Type B pancreatic cell (in vitro differentiated cells): ENCODE data around the gene SEC22A. TPM values are rescaled to one million over a fixed set of nuclear protein-coding genes. Genes with fewer than 3 reads are reported as not detected.

ENCODE experiments used
- DNase-seq: peaks from one replicate; pipeline ENCODE4 v3.0.0; 2021; ENCODE audit warnings: mixed read lengths; ENCODE audit not compliant: unreplicated experiment; ENCODE audit errors: extremely low spot score
- H3K27ac Mint-ChIP-seq: 2 replicates; pipeline ENCODE4 v1.8.0; 2021; ENCODE audit warnings: mild to moderate bottlenecking, mixed read lengths
- H3K27me3 Mint-ChIP-seq: 2 replicates; pipeline ENCODE4 v1.8.0; 2021; ENCODE audit warnings: mixed read lengths
- H3K36me3 Mint-ChIP-seq: 2 replicates; pipeline ENCODE4 v1.8.0; 2021; ENCODE audit warnings: mixed read lengths
- H3K4me1 Mint-ChIP-seq: one replicate; pipeline ENCODE4 v1.8.0; 2021; ENCODE audit warnings: mixed read lengths; ENCODE audit not compliant: unreplicated experiment
- H3K4me3 Mint-ChIP-seq: 2 replicates; pipeline ENCODE4 v1.8.0; 2021; ENCODE audit warnings: mild to moderate bottlenecking, mixed read lengths
- H3K9me3 Mint-ChIP-seq: 2 replicates; pipeline ENCODE4 v1.8.0; 2021; ENCODE audit warnings: mixed read lengths
- CTCF ChIP-seq: fragments of 200-600 bp; sonication (generic); conservative IDR thresholded peaks from 2 replicates; pipeline ENCODE4 v1.5.0; 2021; ENCODE audit warnings: antibody characterized with exemption, mild to moderate bottlenecking
- total RNA-seq: library from RNA; stranded (reverse); gene quantifications from 2 replicates; pipeline ENCODE4 v1.2.1, GENCODE V29; 2021; ENCODE audit warnings: low replicate concordance

SEC22A gene
- total RNA-seq, 1 donor from 2014 or later: 15.6 TPM

GRCh38 chr3:123276346-123277006 is 74.7 kb downstream of the SEC22A start:
- no peaks in the 10 kb centered on the region for H3K4me1 Mint-ChIP-seq
- no peak overlapping the region for H3K27ac Mint-ChIP-seq
- peaks cover 3% of the 10 kb centered on the region for H3K36me3 Mint-ChIP-seq
- no peaks in the 10 kb centered on the region for H3K9me3 Mint-ChIP-seq
- H3K27me3 Mint-ChIP-seq: no peaks in the 10 kb centered on the region
- no peak overlapping the region for H3K4me3 Mint-ChIP-seq
- no peak for DNase-seq
- TF ChIP-seq CTCF: no peak

GRCh38 chr3:123277106-123277505 is 75.4 kb downstream of the SEC22A start:
- H3K27me3 Mint-ChIP-seq: no peaks in the 10 kb centered on the region
- no peak for TF ChIP-seq CTCF
- no peak for DNase-seq
- no peaks in the 10 kb centered on the region for H3K9me3 Mint-ChIP-seq
- H3K4me1 Mint-ChIP-seq: no peaks in the 10 kb centered on the region
- no peak overlapping the region for H3K4me3 Mint-ChIP-seq
- peaks cover 6% of the 10 kb centered on the region for H3K36me3 Mint-ChIP-seq
- H3K27ac Mint-ChIP-seq: no peak overlapping the region

- TF ChIP-seq CTCF: no peak
- Mint-ChIP-seq H3K27me3 (no peaks in the 10 kb centered on the region), H3K36me3 (peaks cover 3% of the 10 kb centered on the region), H3K27ac (no peak overlapping the region), H3K4me3 (no peak overlapping the region), H3K4me1 (no peaks in the 10 kb centered on the region), H3K9me3 (no peaks in the 10 kb centered on the region)
- no peak for DNase-seq
Observed at GRCh38 chr3:123278446-123278845, 76.7 kb downstream of the SEC22A start.

DNA sequence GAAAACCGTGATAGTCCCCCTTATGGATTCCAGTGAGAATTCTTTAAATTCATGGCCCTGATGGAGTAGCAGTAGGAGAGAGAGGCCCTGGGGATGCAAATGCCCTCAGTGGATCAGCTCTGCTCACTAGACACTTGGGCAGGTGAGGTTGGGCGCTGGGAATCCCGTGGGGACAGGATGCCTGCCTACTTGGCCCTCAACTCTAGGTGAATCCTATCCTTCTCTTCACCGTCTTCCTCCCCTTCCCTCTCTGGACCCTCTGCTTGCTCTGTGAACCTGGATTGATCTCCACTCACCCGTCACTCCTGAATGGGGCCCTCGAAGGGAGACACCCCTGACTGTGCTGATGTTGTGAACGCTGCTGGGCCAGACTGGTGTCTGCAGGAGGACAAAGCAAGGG is 77.4 kb downstream of the SEC22A start:
- Mint-ChIP-seq H3K4me3 (no peak overlapping the region), H3K27me3 (no peaks in the 10 kb centered on the region), H3K4me1 (no peaks in the 10 kb centered on the region), H3K9me3 (no peaks in the 10 kb centered on the region), H3K36me3 (peaks cover 3% of the 10 kb centered on the region), H3K27ac (no peak overlapping the region)
- DNase-seq: no peak
- no peak for TF ChIP-seq CTCF

DNA sequence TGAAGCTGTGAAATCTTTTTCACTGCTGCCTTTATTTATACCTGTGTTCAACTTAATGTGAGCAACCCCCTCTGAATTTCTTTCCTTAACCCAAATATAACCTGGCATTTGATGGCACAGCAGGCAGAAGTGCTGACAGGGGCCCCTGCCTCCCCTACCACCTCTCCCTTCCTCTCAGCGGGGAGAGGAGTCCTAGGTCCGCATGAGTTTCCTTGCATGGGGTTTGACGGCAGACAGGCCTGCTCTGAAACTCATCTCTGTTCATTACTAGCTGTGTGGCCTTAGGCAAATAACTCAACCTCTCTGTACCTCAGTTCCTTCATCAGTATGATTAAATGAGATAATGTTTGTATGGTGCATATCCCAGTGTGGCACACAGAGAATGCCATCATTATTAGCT is 79.7 kb downstream of the SEC22A start:
- no peak for TF ChIP-seq CTCF
- Mint-ChIP-seq H3K27me3 (no peaks in the 10 kb centered on the region), H3K4me1 (no peaks in the 10 kb centered on the region), H3K36me3 (peaks cover 3% of the 10 kb centered on the region), H3K4me3 (no peak overlapping the region), H3K9me3 (no peaks in the 10 kb centered on the region), H3K27ac (no peak overlapping the region)
- no peak for DNase-seq

GRCh38 chr3:123281929-123282328 is 80.2 kb downstream of the SEC22A start:
- Mint-ChIP-seq H3K9me3 (no peaks in the 10 kb centered on the region), H3K27me3 (no peaks in the 10 kb centered on the region), H3K4me3 (no peak overlapping the region), H3K27ac (no peak overlapping the region), H3K4me1 (no peaks in the 10 kb centered on the region), H3K36me3 (peaks cover 3% of the 10 kb centered on the region)
- no peak for TF ChIP-seq CTCF
- DNase-seq: no peak
